ENCODE results near the gene HEPACAM2.

HEPACAM2 gene

GRCh38 chr7:93160410-93160809, 65.9 kb downstream of the HEPACAM2 start:
- H3K27me3 ChIP-seq (ENCODE audit: insufficient read depth, poor library complexity, severe bottlenecking): no peaks in the 10 kb centered on the region
- no peak overlapping the region for H3K27ac ChIP-seq (replicated peaks)
- no peak for DNase-seq (ENCODE audit: low read depth in 1 of 2, low spot score in 1 of 2)
- TF ChIP-seq GABPA (IDR thresholded peaks at IDR 0.05; ENCODE audit: low read depth): no peak
- no peak for TF ChIP-seq CTCF (IDR thresholded peaks at IDR 0.05; ENCODE audit: insufficient read depth, low read length)
- TF ChIP-seq, protein P1, sequence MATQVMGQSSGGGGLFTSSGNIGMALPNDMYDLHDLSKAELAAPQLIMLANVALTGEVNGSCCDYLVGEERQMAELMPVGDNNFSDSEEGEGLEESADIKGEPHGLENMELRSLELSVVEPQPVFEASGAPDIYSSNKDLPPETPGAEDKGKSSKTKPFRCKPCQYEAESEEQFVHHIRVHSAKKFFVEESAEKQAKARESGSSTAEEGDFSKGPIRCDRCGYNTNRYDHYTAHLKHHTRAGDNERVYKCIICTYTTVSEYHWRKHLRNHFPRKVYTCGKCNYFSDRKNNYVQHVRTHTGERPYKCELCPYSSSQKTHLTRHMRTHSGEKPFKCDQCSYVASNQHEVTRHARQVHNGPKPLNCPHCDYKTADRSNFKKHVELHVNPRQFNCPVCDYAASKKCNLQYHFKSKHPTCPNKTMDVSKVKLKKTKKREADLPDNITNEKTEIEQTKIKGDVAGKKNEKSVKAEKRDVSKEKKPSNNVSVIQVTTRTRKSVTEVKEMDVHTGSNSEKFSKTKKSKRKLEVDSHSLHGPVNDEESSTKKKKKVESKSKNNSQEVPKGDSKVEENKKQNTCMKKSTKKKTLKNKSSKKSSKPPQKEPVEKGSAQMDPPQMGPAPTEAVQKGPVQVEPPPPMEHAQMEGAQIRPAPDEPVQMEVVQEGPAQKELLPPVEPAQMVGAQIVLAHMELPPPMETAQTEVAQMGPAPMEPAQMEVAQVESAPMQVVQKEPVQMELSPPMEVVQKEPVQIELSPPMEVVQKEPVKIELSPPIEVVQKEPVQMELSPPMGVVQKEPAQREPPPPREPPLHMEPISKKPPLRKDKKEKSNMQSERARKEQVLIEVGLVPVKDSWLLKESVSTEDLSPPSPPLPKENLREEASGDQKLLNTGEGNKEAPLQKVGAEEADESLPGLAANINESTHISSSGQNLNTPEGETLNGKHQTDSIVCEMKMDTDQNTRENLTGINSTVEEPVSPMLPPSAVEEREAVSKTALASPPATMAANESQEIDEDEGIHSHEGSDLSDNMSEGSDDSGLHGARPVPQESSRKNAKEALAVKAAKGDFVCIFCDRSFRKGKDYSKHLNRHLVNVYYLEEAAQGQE (IDR thresholded peaks at IDR 0.05; ENCODE audit: insufficient replicate concordance, low read depth): no peak
- TF ChIP-seq POLR2AphosphoS5 (IDR thresholded peaks at IDR 0.05; ENCODE audit: low read depth): no peak
- no peak for TF ChIP-seq SPI1 (IDR thresholded peaks at IDR 0.05; ENCODE audit: borderline replicate concordance, low read depth)
- H3K4me3 ChIP-seq (replicated peaks; ENCODE audit: insufficient read depth, low read length): no peak overlapping the region

GRCh38 chr7:93159490-93159889, 66.8 kb downstream of the HEPACAM2 start:
- no peaks in the 10 kb centered on the region for H3K27me3 ChIP-seq (ENCODE audit: insufficient read depth, poor library complexity, severe bottlenecking)
- DNase-seq (ENCODE audit: low read depth in 1 of 2, low spot score in 1 of 2): no peak
- H3K27ac ChIP-seq (replicated peaks): no peak overlapping the region
- H3K4me3 ChIP-seq (replicated peaks; ENCODE audit: insufficient read depth, low read length): no peak overlapping the region
- TF ChIP-seq POLR2AphosphoS5 (IDR thresholded peaks at IDR 0.05; ENCODE audit: low read depth) (no peak), GABPA (IDR thresholded peaks at IDR 0.05; ENCODE audit: low read depth) (no peak), SPI1 (IDR thresholded peaks at IDR 0.05; ENCODE audit: borderline replicate concordance, low read depth) (no peak), CTCF (IDR thresholded peaks at IDR 0.05; ENCODE audit: insufficient read depth, low read length) (no peak)
- TF ChIP-seq, protein P1 (IDR thresholded peaks at IDR 0.05; ENCODE audit: insufficient replicate concordance, low read depth): no peak

DNA sequence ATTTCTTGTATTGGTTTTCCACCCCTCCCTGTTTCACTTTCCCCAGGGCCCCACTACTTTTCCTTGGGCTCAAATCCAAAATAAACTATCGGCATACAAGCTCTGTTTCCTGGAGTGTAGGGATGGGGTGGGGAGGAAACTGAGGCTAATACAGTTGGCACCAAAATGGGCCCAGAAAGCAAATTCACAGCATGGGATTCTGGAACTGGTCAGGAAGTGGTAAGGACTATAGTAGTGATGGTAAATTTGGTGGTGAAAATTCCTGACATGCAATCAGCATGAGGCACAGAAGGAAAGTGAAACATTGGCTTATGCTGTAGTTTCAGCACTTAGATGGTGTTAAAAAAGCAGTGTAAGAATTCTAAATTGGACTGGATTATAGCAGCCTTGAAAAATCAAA, 69.4 kb downstream of the HEPACAM2 start:
- Histone ChIP-seq H3K27me3 (ENCODE audit: insufficient read depth, poor library complexity, severe bottlenecking) (no peaks in the 10 kb centered on the region), H3K4me3 (replicated peaks; ENCODE audit: insufficient read depth, low read length) (no peak overlapping the region), H3K27ac (replicated peaks) (no peak overlapping the region)
- TF ChIP-seq SPI1 (IDR thresholded peaks at IDR 0.05; ENCODE audit: borderline replicate concordance, low read depth) (no peak), CTCF (IDR thresholded peaks at IDR 0.05; ENCODE audit: insufficient read depth, low read length) (no peak), POLR2AphosphoS5 (IDR thresholded peaks at IDR 0.05; ENCODE audit: low read depth) (no peak), GABPA (IDR thresholded peaks at IDR 0.05; ENCODE audit: low read depth) (no peak)
- TF ChIP-seq, protein P1 (IDR thresholded peaks at IDR 0.05; ENCODE audit: insufficient replicate concordance, low read depth): no peak
- DNase-seq (ENCODE audit: low read depth in 1 of 2, low spot score in 1 of 2): no peak

All from HL-60 (cell line).